ENCODE measurements around the gene RABGAP1L.
"Not testable (repeated sequence)": the region's sequence is repeated elsewhere in the genome, so short reads cannot be mapped to it uniquely, and the experiment has no call there.

The RABGAP1L gene

GRCh38 chr1:174884038-174884437 is 724.7 kb downstream of the RABGAP1L start:
- DNase-seq (ENCODE audit: low spot score): no peak

- no peak for DNase-seq (ENCODE audit: low spot score)
Measured at GRCh38 chr1:174884566-174884965, 725.2 kb downstream of the RABGAP1L start.

GRCh38 chr1:174890024-174890423 is 730.7 kb downstream of the RABGAP1L start:
- DNase-seq (ENCODE audit: low spot score): no peak

- DNase-seq (ENCODE audit: low spot score): no peak
Measured at GRCh38 chr1:174892016-174892415, 732.7 kb downstream of the RABGAP1L start.

GRCh38 chr1:174894117-174894762 is 734.9 kb downstream of the RABGAP1L start:
- no peak for DNase-seq (ENCODE audit: low spot score)

- DNase-seq (ENCODE audit: low spot score): not testable (repeated sequence)
Measured at GRCh38 chr1:174895610-174896009, 736.3 kb downstream of the RABGAP1L start.

- DNase-seq (ENCODE audit: low spot score): no peak
Measured at GRCh38 chr1:174898102-174898797, 738.9 kb downstream of the RABGAP1L start.

GRCh38 chr1:174900317-174900716 is 741.0 kb downstream of the RABGAP1L start:
- no peak for DNase-seq (ENCODE audit: low spot score)

- no peak for DNase-seq (ENCODE audit: low spot score)
Measured at GRCh38 chr1:174902531-174903099, 743.3 kb downstream of the RABGAP1L start.

GRCh38 chr1:174911606-174912005 is 752.3 kb downstream of the RABGAP1L start:
- no peak for DNase-seq (ENCODE audit: low spot score)

GRCh38 chr1:174912264-174912663 is 752.9 kb downstream of the RABGAP1L start:
- no peak for DNase-seq (ENCODE audit: low spot score)

GRCh38 chr1:174913225-174913903 is 754.0 kb downstream of the RABGAP1L start:
- DNase-seq (ENCODE audit: low spot score): no peak

- no peak for DNase-seq (ENCODE audit: low spot score)
Measured at GRCh38 chr1:174914991-174915390, 755.7 kb downstream of the RABGAP1L start.

- DNase-seq (ENCODE audit: low spot score): no peak
Measured at GRCh38 chr1:174916846-174917245, 757.5 kb downstream of the RABGAP1L start.

- DNase-seq (ENCODE audit: low spot score): no peak
Measured at GRCh38 chr1:174920093-174920492, 760.8 kb downstream of the RABGAP1L start.

GRCh38 chr1:174922121-174922520 is 762.8 kb downstream of the RABGAP1L start:
- no peak for DNase-seq (ENCODE audit: low spot score)

GRCh38 chr1:174923820-174924219 is 764.5 kb downstream of the RABGAP1L start:
- DNase-seq (ENCODE audit: low spot score): no peak

GRCh38 chr1:174928541-174928940 is 769.2 kb downstream of the RABGAP1L start:
- no peak for DNase-seq (ENCODE audit: low spot score)

GRCh38 chr1:174931214-174931613 is 771.9 kb downstream of the RABGAP1L start:
- no peak for DNase-seq (ENCODE audit: low spot score)

- no peak for DNase-seq (ENCODE audit: low spot score)
Measured at GRCh38 chr1:174932587-174932986, 773.3 kb downstream of the RABGAP1L start.

GRCh38 chr1:174935961-174936727 is 776.8 kb downstream of the RABGAP1L start:
- no peak for DNase-seq (ENCODE audit: low spot score)
